GM18867 (cell line): ENCODE data around the gene DOCK11.
"Not testable (repeated sequence)": the region's sequence is repeated elsewhere in the genome, so short reads cannot be mapped to it uniquely, and the experiment has no call there.

Experiments used
- ATAC-seq: cut with Tn5 transposase; IDR thresholded peaks from one replicate; pipeline ENCODE4 v1.9.1; 2021; ENCODE audit warnings: mild to moderate bottlenecking, moderate library complexity; ENCODE audit not compliant: unreplicated experiment

The DOCK11 gene

DNA sequence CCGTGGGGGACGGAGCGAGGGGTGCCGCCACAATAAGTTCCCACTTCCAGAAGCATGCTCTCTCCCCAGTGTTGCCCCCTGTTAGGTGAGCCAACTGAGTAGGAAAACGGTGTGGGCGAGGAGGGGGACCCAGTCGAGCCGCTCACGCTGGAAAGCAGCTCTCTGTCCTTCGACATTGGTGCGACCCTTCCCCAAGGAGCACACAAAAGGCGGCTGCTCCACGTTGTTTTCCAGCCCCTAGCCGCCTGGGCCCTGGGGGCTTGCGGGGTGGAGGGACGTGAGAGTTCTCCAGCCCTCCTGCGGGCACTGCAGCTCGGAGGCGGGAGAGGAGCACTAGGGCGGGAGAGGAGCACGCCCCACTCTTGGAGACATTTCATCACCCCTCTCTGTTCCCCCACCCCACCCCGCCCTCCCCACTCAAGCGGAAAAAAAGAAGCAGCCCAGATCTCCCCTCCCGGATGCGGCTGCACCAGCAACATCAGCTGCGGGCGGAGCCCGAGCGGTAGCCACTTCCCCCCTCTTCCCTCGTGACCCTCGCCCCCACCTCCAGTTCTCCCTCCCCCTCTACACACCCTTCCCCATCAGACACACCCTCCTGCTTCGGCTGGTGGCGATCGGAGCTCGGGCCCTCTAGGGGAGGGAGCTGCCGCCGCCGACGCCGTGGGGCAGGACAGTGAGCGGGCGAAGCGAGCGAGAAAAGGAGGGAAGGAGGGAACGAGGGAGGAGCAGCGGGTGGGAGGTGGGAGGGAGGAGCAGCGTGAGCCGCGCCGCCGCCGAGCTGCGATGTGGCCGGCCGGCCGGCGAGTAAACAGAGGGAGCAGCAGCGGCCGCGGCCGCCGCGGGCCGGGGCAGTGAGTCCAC, at the start of gene DOCK11:
Gene DOCK11 (plus strand): TSS at position 755 of the 861 bp plus-strand sequence. CDS start 157 bp downstream, outside the sequence.
- ATAC-seq, result peak; percentile 72

DNA sequence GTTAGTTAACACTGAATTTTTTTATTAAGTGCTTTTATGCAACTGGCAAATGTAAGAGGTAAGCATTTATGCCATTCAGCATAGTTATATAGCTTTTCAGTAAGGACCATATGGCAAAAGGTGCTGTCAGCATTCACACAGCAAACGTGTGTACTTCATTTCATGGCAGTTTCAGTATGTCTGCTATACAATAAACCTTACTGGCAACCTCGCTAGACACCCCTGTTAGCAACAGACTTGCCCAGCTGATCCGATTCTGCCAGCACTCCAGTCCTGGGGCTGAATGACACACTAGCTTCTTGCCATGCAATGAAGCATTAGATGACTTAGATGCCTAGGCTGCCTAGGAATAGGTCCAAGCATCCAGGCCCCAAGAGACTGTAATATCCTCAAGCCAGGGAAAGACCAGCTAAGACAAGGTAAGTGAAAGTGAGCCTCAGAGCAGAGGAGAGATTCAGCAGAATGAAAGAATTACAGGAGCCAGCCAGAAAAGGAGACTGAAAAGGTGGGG, 47.3 kb upstream of the DOCK11 start:
- no peak for ATAC-seq

DNA sequence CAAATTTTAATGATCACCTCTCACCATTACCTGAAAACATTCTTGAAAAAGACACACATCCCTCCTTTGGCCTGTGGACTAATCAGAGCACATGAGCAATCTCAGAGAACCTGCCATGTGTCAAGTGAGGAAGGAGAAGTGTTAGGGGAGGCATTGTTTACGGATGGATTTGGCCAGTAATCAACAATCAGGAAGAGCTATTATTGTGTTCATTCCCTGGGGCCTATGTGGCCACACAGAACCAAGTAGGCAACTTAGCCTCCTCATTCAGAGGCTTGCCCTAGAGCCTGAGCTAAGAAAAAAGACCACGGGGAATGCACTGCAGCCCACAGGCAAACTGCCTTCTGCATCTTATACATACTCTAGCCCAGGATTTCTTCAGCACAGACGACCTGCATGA, 40.6 kb upstream of the DOCK11 start:
- ATAC-seq, result no peak

DNA sequence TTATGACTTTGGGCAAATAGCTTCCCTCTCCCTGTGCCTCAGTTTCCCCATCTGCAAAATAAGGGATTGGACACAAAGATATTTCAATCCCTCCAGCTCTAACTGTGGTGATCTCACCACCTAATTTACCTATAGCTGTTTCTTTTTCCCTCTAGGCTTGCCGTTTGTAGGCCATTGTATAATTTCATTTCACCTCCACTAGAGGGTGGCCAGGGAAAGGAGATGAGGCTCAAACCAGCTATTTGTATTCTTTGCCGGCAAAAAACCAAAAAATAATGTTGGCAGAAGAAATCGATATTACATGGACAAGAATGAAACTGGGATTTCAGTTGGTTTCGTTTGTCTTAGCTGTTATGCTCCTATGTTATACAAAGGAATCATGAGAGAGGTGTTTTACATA, 36.1 kb upstream of the DOCK11 start:
- peak; percentile 72 for ATAC-seq

DNA sequence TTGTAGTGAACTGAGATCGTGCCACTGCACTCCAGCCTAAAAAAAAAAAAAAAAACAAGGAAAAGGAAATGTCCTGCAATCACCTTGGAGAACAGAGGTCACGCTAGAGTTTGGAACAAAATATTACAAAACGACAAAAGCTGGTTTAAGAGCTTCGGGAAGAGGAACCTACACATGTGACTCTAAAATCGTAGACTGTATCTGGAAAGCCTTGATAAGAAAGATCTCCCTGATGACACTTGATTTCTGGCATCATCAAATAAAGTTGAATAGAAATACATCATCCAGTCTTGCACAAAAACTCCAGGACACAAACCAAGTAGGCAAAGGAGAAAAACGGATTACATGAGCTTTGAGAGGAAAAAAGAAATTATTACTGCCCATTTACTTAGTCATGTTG, 31.1 kb upstream of the DOCK11 start:
- no peak for ATAC-seq

DNA sequence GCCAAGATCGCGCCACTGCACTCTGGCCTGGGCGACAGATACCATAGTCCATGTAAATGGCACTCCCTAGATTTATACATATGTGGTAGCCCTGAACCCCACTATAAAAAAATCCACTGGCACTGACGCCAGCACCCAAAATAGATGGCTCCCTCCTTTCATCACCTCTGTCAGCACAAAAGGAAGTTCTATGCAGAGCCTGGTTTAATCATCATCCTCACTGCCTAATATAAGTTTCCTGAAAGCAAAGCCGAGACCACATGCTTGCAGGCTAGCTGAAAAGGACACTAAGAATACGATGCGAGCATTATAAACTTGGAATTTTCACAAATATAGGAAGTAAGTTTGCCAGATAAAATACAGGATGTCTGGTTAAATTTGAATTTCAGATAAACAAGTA, 27.5 kb upstream of the DOCK11 start:
- ATAC-seq, result no peak

DNA sequence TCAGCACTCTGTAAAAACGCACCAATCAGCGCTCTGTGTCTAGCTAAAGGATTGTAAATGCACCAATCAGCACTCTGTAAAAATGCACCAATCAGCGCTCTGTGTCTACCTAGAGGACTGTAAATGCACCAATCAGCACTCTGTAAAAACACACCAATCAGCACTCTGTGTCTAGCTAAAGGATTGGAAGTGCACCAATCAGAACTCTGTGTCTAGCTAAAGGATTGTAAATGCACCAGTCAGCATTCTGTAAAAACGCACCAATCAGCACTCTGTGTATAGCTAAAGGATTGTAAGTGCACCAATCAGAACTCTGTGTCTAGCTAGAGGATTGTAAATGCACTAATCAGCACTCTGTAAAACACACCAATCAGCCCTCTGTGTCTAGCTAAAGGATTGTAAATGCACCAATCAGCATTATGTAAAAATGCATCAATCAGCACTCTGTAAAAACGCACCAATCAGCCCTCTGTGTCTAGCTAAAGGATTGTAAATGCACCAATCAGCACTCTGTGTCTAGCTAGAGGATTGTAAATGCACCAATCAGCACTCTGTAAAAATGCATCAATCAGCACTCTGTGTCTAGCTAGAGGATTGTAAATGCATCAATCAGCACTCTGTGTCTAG, 24.8 kb upstream of the DOCK11 start:
- not testable (repeated sequence) for ATAC-seq

DNA sequence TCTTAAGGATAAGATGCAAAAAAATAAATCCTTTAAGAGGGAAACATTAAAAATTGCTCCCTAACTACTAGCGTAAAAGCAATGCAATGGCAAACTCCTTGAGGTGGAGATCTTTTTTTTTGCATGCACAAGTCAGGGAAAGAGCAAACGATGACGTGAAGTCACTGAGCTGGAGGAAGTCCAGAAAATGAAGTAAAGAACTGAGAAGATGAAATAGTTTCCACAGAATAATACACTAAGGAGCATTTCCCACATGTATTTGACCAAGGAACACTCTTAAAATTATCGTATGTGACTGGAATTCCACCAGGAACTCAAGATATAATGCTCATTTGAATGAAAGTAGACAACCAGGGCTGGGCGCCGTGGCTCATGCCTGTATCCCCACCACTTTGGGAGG, 21.0 kb upstream of the DOCK11 start:
- no peak for ATAC-seq

DNA sequence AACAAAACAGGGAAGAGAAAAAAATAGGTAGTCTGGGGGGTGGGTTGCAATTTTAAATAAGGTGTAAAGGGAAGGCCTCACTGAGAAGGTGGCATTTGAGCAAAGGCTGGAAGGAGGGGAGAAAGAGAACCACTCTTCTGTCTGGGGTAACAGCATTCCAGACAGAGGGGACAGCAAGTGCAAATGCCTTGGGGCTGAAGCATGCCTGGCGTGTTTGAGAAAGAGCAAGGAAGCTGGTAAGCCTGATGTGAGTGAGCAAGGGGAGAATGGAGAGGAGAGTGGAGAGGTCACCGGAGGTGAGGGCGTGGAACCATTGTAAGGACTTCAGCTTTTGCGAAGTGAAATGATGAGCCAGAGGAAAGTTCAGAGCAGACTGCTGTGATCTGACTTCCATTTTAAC, 19.7 kb upstream of the DOCK11 start:
- ATAC-seq, result no peak

DNA sequence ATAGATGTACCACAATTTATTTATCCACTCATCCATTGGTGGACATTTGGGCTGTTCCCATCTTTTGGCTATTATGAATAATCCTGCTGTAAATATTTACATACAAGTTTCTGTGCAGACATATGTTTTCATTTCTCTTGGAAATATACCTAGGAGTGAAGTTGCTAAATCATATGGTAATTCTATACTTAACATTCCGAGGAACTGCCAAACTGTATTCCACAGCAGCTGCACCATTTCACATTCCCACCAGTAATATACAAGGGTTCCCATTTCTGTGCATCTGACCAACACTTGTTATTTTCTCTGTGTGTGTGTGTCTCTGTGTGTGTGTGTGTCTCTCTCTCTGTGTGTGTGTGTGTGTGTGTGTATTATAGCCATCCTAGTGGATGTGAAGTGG, 15.4 kb upstream of the DOCK11 start:
- ATAC-seq, result no peak

DNA sequence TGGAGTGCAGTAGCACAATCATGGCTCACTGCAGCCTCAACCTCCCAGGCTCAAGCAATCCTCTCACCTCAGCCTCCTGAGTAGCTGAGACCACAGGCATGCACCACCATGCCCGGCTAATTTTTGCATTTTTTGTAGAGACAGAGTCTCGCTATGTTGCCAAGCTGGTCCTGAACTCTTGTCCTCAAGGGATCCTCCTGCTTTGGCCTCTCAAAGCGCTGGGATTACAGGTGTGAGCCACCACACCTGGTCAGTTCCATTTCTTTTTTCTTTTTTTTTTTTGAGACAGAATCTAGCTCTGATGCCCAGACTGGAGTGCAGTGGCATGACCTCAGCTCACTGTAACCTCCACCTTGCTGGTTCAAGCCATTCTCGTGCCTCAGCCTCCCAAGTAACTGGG, 13.2 kb upstream of the DOCK11 start:
- not testable (repeated sequence) for ATAC-seq

DNA sequence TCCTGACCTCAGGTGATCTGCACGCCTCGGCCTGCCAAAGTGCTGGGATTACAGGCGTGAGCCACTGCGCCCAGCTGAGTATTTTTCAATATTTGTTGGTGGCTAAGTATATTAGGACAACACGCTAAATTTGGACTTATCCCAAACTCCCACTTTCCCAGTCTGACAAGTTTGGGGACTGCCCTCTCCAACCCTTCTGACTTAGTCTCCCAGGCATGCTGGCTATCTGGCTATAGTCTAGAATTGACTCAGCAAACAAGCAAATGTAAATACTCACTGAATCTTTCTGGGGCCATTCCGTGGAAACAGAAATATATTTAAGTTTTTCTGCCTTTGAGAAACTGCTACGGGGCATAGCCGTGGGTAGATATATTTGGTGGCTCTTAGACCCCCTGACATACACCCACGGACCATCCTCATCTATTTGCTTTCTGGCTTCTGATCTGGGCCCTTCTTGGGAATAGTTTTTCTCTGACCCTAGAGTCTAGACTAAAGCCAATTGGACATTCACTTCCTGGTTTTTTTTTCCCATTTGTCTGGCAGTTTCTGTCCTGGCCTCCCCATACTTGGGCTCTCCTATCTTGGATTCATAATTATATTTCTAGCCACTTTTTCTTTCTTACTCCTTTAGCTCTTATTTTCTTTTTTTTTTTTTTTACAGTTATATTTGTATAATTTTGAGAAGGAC, 11.3 kb upstream of the DOCK11 start:
- ATAC-seq, result no peak

DNA sequence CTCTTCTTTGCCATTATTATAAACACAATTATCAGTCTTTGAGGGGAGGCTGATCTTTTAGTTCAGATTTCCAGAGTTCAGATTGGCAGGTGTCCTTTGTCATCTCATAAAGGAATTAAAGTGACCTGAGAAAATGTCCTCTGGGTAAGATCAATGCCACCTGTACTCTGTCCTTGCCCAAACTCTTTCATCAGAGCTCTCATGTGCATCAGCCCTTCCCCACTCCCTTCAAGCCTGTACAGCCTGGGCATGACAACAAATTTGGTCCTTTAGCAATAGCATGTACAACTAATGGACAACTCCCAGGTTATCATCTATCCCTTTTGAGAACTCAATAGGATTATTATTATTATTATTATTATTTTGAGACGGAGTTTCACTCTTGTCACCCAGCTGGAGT, 8.9 kb upstream of the DOCK11 start:
- not testable (repeated sequence) for ATAC-seq

DNA sequence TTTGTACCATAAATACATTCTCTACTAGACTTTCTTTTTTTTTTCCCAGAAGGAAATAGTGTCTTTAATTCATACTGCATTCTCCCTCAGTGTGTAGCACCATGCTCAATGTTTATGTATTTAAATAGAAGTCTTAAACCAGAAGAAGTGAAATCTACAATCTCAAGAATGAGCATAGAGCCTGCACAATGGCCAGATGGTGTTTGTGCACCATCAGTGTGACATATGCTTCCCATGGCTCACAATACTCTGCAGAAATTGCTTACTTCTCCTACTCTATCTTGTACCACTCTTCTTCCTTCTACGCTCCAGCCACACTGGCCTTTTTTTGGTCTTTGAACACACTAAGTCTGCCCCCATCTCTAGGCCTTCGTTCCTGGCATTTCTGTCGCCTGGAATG, 2.6 kb upstream of the DOCK11 start:
- ATAC-seq, result no peak

DNA sequence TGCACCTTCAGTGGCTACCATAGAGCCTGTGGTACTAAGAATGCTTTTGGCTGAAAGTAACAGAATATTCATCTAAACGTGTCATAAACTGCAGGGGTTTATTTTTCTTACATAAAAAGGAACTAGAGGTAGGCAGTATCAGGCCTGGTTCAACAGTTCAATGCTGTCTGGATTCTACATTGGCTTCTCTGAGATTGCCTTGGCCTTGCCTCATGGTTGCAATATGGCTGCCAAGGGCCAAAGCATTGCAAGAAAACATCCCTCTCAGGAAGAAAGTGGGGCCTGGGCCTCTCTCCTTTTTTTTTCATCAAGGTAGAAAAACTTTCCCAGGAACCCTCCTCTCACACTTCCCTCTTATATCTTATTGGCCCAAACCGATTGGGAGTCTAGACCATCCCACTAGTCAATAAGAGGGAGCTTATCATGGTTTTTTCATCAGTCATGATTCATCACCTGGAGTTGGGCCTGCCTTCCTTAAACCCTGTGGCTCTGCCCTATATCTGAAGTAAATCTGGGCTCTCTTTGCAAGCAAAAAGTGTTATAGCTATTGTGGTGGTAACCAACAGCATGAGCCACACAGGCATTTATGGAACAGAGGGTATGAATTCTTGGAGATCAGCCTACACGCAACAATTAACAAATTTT, 1.8 kb upstream of the DOCK11 start:
- no peak for ATAC-seq

DNA sequence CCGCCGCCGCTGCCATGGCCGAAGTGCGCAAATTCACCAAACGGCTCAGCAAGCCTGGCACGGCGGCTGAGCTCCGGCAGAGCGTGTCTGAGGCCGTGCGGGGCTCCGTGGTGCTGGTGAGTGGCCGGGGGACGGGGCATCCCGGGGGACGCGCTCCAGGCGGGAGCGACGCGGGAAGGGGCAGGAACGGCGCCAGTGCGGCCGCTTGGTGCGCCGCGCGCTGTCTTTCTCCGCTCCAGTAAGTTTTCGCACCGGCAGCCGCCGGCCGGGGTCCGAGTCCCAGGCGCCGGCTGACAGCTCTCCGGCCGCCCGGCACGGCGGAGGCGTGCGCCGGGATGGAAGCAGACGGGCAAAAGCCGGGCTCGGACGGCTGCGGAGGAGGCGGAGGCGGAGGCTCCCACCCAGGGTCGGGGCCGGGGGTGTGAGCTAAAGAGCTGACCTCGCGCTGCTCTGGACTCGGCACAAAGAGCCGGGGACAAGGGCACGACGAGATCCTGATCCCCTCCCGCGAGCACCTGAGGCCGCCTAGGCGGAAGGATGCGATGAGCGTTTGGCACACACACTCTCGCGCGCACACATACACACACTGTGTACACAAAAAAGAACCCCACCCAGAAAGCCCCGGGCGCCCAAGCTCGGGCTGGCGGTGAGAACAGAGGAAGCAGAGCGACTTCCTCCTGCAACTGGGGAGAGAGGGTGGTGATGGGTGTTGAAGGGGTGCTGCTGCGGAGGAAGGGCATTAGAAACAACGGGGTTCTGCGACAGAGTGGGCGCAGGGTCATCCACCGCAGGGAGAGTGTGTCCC, 545 bp downstream of the DOCK11 start:
- peak; percentile 60 for ATAC-seq

DNA sequence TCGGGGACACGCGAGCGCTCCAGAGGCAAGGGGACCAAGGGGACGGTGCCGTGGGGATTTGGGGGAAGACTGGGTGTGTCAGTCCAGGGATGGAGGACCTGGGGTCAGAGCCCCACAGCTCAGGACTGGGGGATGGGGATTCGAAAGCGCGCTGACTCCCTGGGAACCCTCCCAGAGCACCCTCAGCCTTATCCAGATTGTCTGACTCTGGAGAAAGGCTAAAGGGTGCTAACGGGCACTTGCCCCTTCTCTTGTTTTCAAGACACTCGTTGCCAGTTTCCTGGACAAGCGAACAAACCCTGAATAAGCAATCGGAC, 1.1 kb downstream of the DOCK11 start:
- peak; percentile 13 for ATAC-seq

DNA sequence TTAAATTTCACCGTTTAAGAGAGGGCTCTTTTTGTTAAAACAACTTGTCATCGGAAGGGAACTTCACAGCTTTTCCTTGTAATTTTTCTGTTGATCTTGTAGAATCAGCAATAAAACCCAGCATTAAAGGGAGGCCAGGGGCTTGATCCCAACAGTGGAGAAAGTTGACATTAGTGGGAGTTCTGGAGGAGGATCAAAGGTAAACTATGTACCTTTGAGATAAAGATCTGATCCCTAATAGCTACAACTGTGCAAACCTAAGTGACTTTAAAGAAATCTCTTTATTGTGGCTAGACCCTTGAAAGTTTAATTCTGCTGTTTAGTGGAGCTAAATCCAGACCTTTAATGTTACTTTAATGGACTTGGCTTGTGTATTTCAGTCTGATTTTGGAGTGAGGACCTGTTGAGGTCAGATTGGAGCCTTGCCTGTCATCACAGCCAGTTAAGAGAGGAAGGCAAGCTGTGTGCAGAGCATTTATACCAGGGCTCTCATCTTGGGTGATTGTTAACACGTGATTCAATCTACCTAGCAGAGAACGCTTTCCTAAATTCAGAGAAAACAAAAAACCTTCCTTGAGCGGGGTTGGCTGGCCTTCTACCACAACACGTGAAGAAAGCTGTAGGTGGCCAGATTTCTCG, 1.7 kb downstream of the DOCK11 start:
- ATAC-seq, result no peak

DNA sequence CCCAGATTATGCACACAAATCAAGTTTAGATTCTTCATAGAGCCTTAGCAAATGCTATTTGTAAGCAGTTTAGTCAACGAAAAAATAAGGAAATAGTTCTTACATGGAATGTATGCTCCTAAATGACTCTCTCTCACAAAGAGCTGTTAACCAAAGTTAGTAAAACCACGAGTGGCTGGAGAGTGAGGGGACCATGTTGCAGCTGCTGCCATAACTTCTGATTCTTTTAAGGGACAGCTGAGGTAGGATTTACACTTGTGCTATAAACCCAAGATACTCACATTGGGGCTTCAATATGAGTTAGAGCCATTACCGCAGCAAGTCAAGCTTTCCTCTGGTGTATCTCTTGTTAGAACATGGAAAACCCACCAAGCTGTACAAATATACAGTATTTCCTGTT, 2.7 kb downstream of the DOCK11 start:
- no peak for ATAC-seq

DNA sequence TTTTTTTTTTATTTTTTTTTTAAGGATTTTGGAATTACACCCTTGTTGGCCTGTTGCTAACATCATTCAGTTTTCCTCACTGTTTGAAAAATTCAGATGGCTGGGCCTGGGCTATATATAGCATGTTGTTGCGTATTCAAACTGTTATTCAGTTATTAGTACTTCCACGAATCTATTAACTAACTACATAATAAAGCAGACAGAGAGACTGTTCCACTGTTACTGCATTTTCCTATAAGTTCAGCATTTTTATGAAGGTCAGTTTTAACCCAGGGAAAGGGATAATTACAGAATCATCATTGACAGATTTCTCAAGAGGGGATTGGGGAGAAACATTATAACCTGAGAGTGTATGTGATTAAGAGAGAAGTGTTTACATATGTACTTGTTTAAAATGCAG, 3.1 kb downstream of the DOCK11 start:
- no peak for ATAC-seq
